NT2/D1 (cell line): Measurements from ENCODE around the gene TRIM60.

Source experiments
- SUZ12 ChIP-seq: IDR thresholded peaks from 2 replicates; pipeline ENCODE4 v1.6.1; 2011; ENCODE audit not compliant: insufficient read length, insufficient read depth; ENCODE audit errors: extremely low read depth
- YY1 ChIP-seq: IDR thresholded peaks from 2 replicates; pipeline ENCODE4 v1.6.1; 2011; ENCODE audit not compliant: insufficient read length, insufficient read depth
- ZNF274 ChIP-seq: IDR thresholded peaks from 2 replicates; pipeline ENCODE4 v1.6.1; 2011; ENCODE audit warnings: mild to moderate bottlenecking, low read depth, low read length

GRCh38 chr4:165016971-165017370, 14.8 kb upstream of the TRIM60 start:
- TF ChIP-seq YY1 = no peak
- no peak for TF ChIP-seq ZNF274
- TF ChIP-seq SUZ12 = no peak
